Mucosa of descending colon (tissue), 3 donors: ENCODE measurements around the gene GNG14. TPM values are rescaled to one million over a fixed set of nuclear protein-coding genes. Genes with fewer than 3 reads are reported as not detected.
"Not testable (repeated sequence)": the region's sequence is repeated elsewhere in the genome, so short reads cannot be mapped to it uniquely, and the experiment has no call there.

Experiments used
- ATAC-seq: fragments of 200-7000 bp; cut with Tn5 transposase; one replicate; pipeline ENCODE4 v1.9.1; 2020; ENCODE audit warnings: mild to moderate bottlenecking, moderate library complexity
- DNase-seq, 3 donors: peaks; one replicate each; pipeline ENCODE4 v3.0.0-alpha.2; 2020
- H3K36me3 ChIP-seq: fragments of 200-600 bp; one replicate; pipeline ENCODE4 v1.8.0; 2021; ENCODE audit warnings: low read depth, mild to moderate bottlenecking
- H3K4me1 ChIP-seq: fragments of 200-600 bp; one replicate; pipeline ENCODE4 v1.8.0; 2021; ENCODE audit warnings: low read depth, mild to moderate bottlenecking
- H3K4me3 ChIP-seq: fragments of 200-600 bp; one replicate; pipeline ENCODE4 v1.8.0; 2021; ENCODE audit warnings: mild to moderate bottlenecking
- H3K9me3 ChIP-seq: fragments of 200-600 bp; one replicate; pipeline ENCODE4 v1.8.0; 2021; ENCODE audit warnings: mild to moderate bottlenecking
- CTCF ChIP-seq: fragments of 200-600 bp; IDR thresholded peaks from one replicate; pipeline ENCODE4 v1.8.0; 2022; ENCODE audit warnings: antibody characterized with exemption, mild to moderate bottlenecking
- intact Hi-C, 2 donors: fragments of 100-400 bp; cut with DNase I in 1 of 2; cut with micrococcal nuclease in 1 of 2; formaldehyde crosslinking; loops; one replicate each; pipeline versions ENCODE4 v1.11.0 to v1.11.1; 2022; cut with DNase I, micrococcal nuclease
- total RNA-seq, 3 donors: library from RNA; stranded (reverse); fragmentation: NEBNext Ultra II Directional in 2 of 3; extraction: Animal tissue kit (Norgen Biotek cat#: 25700) in 2 of 3; gene quantifications; one replicate each; pipeline versions ENCODE4 v1.2.1 to v1.2.4, GENCODE V29; 2021 to 2023
- donor health status: DM: no; HTN: no; CAD: no; lungs with moderate emphysema.
- donor health status: DM: no; HTN: no; CAD: no.
- donor health status: DM: no; HTN: yes; CAD: no.

GNG14 gene
- total RNA-seq, 3 donors from 2014 or later = not detected

DNA sequence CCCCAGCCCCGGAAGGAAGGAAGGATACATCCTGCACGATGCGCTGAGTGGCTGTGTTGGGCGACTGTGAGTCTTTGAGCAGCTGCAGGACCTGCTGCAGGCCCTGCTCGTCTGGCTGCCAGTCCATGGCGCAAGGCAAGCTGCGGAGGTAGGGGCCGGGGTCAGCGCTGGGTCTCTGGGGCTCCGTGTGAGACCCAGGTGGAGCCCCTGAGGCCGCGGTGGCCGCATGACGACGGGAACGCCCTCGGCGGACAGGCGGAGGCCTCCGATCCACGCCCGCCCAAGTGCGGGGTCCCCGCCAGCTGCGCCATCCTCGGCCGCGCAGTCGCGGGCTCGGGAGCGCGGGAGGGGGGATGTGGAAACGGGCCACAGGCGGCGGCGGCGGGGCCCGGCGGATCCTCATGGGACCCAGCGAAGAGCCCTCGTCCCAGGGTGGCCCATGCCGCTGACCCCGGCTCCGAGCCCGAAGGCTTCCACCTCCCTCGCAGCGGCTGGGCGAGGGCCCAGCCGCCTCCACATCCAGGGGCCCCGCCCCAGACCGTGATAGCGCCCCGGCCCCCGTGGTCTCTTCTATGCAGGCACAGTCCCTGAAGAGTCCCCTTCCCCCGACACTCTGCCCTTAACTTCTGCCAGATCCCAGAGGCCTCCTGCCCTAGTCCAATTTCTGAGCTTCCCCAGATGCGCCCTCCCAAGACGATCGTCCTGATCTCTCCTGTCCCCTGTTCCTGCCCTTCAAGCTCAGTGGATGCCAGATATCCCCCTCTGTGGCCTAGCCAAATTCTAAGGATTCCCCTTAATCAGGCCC, 33.3 kb downstream of the GNG14 start:
- H3K36me3 ChIP-seq = no peaks in the 10 kb centered on the region
- peak; percentile 9 for ATAC-seq
- no peaks in the 10 kb centered on the region for H3K9me3 ChIP-seq
- H3K4me3 ChIP-seq = no peak overlapping the region
- DNase-seq = peak in 2 of 3 donors; percentile 32 to 43
- no peak for TF ChIP-seq CTCF
- intact Hi-C loops = no loop called here
- H3K4me1 ChIP-seq = peaks cover 21% of the 10 kb centered on the region

GRCh38 chr19:12721656-12722565, 34.1 kb downstream of the GNG14 start:
- intact Hi-C loops = no loop called here
- no peak for TF ChIP-seq CTCF
- Histone ChIP-seq H3K9me3 (no peaks in the 10 kb centered on the region), H3K4me1 (peaks cover 21% of the 10 kb centered on the region), H3K4me3 (peak overlapping the region; percentile 63), H3K36me3 (no peaks in the 10 kb centered on the region)
- ATAC-seq (peak; percentile 59), DNase-seq (peak; percentile 64 to 84 (median 75))

- TF ChIP-seq CTCF = no peak
- ATAC-seq (peak; percentile 94), DNase-seq (peak; percentile 92 to 98 (median 98))
- intact Hi-C loops = no loop called here
- Histone ChIP-seq H3K4me1 (peaks cover 21% of the 10 kb centered on the region), H3K36me3 (no peaks in the 10 kb centered on the region), H3K4me3 (peak overlapping the region; percentile 63), H3K9me3 (no peaks in the 10 kb centered on the region)
These were observed 35.0 kb downstream of the GNG14 start for GRCh38 chr19:12722566-12723380.

GRCh38 chr19:12723381-12723640, 35.5 kb downstream of the GNG14 start:
- no peak for DNase-seq
- H3K4me3 ChIP-seq = no peak overlapping the region
- intact Hi-C loops = no loop called here
- H3K9me3 ChIP-seq = no peaks in the 10 kb centered on the region
- ATAC-seq = no peak
- H3K4me1 ChIP-seq = peaks cover 21% of the 10 kb centered on the region
- no peaks in the 10 kb centered on the region for H3K36me3 ChIP-seq
- no peak for TF ChIP-seq CTCF

DNA sequence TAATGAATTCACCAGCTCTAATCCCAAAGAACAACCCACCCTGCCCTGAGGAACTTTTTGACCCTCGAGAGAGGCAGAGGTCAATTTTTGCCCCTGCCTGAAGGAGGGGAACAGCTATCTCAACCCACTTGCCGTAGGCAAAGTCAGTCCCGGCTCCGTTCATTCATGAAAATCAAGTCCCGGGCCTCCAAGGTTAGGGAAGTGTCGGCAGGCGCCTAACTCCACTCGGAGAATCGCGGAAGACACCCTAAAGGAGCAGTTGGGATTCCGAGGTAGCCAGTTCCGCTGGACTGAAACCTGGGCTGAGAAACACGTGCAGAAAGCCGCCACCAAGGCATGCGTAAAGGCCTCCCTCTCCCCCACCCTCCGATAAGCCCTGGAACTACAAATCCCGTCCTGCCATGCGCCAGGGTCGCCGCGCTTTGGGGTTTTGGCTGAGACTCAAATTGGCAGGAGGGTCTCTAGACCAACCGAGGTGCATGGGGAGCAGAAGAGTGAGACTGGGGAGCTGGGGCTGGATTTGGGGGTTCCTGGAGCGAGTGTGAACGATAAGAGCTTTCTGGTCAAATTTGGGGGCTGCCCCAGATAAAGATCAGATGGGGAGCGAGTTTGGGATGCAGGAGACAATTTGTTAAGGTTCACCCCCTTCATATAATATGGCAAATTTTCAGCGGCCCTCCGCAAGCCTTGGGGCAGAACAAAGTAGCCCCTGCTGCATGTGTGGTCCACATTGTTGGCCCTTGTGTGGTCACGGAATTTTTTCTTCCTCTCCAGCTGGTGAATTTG, 36.0 kb downstream of the GNG14 start, which contains the start of gene TNPO2:
TNPO2 (minus strand) TSS at position 292 of the 786 bp plus-strand sequence. CDS start 2,955 bp downstream, outside the sequence.
- intact Hi-C loops = no loop called here
- peak; percentile 73 to 75 (median 73) for DNase-seq
- peak; percentile 57 for ATAC-seq
- Histone ChIP-seq H3K4me1 (peaks cover 21% of the 10 kb centered on the region), H3K4me3 (no peak within 1 kb of the TSS), H3K36me3 (no peaks in the 10 kb centered on the region), H3K9me3 (no peaks in the 10 kb centered on the region)
- no peak for TF ChIP-seq CTCF

- not testable (repeated sequence) for H3K9me3 ChIP-seq, DNase-seq
These were observed 37.8 kb downstream of the GNG14 start for GRCh38 chr19:12725612-12726011.

More at GRCh38 chr19:12725612-12726011, 37.8 kb downstream of the GNG14 start:
- H3K4me3 ChIP-seq, ATAC-seq, intact Hi-C loops, H3K36me3 ChIP-seq: not testable (repeated sequence)
- H3K4me1 ChIP-seq = peaks cover 19% of the 10 kb centered on the region
